Retinal pigment epithelial cell (primary cell): ENCODE results near the gene GNAL.
A peak's percentile ranks its signal among the peaks of the same experiment; 100 is the strongest.
"Not testable (repeated sequence)": the region's sequence is repeated elsewhere in the genome, so short reads cannot be mapped to it uniquely, and the experiment has no call there.

ENCODE experiments used
- DNase-seq: peaks from one replicate; pipeline ENCODE4 v3.0.0-alpha.2; 2010; ENCODE audit warnings: low read depth
- H3K4me3 ChIP-seq: 2 replicates; pipeline ENCODE4 v1.5.1; 2011; ENCODE audit warnings: mild to moderate bottlenecking, low read length, control low read depth, moderate library complexity
- CTCF ChIP-seq: conservative IDR thresholded peaks from 2 replicates; pipeline ENCODE4 v1.5.1; 2011; ENCODE audit warnings: low read depth, low read length, control low read depth, inconsistent platforms

GNAL gene

GRCh38 chr18:11676386-11676785, 12.7 kb upstream of the GNAL start:
- no peak for TF ChIP-seq CTCF
- no peak for DNase-seq

GRCh38 chr18:11676867-11677266, 12.2 kb upstream of the GNAL start:
- no peak overlapping the region for H3K4me3 ChIP-seq
- TF ChIP-seq CTCF = no peak
- no peak for DNase-seq

More at GRCh38 chr18:11676386-11676785, 12.7 kb upstream of the GNAL start:
- no peak overlapping the region for H3K4me3 ChIP-seq

- no peak for TF ChIP-seq CTCF
- no peak overlapping the region for H3K4me3 ChIP-seq
- DNase-seq = no peak
Measured at GRCh38 chr18:11678211-11678610, 10.9 kb upstream of the GNAL start.

- TF ChIP-seq CTCF = no peak
- H3K4me3 ChIP-seq = peak overlapping the region; percentile 48
- DNase-seq = no peak
Measured at GRCh38 chr18:11689669-11690565, 853 bp downstream of the GNAL start.

- DNase-seq, H3K4me3 ChIP-seq: not testable (repeated sequence)
Measured at GRCh38 chr18:11690660-11691059, 1.6 kb downstream of the GNAL start.

GRCh38 chr18:11695736-11696135, 6.7 kb downstream of the GNAL start:
- no peak for DNase-seq
- H3K4me3 ChIP-seq = no peak overlapping the region
- no peak for TF ChIP-seq CTCF

- no peak for DNase-seq
- TF ChIP-seq CTCF = no peak
- no peak overlapping the region for H3K4me3 ChIP-seq
Measured at GRCh38 chr18:11696451-11696850, 7.4 kb downstream of the GNAL start.
